GM23338 (cell line): Measurements from ENCODE around the gene CRISPLD2.

Experiments
- CREB1 ChIP-seq: fragments of 250-450 bp; sonication (Bioruptor Pico); IDR thresholded peaks from 2 replicates; pipeline ENCODE4 v1.5.0; 2020; ENCODE audit warnings: low read depth, mild to moderate bottlenecking, moderate library complexity
- CTCF ChIP-seq, 2 experiments: fragments of 200-600 bp in 1 of 2; sonication (generic) in 1 of 2; conservative IDR thresholded peaks; 2 replicates each; pipeline versions ENCODE4 v1.5.1 to v1.6.1; 2016 to 2017; ENCODE audit warnings: antibody characterized with exemption in 2 of 2, low read depth in 2 of 2, mild to moderate bottlenecking in 2 of 2, moderate library complexity in 1 of 2
- ETS1 ChIP-seq: IDR thresholded peaks from 2 replicates; pipeline ENCODE4 v1.6.1; 2016; ENCODE audit warnings: antibody characterized with exemption
- EZH2 ChIP-seq: fragments of 200-600 bp; sonication (generic); IDR thresholded peaks from one replicate; pipeline ENCODE4 v1.8.0; 2017; ENCODE audit warnings: antibody characterized with exemption, mild to moderate bottlenecking, low read depth; ENCODE audit not compliant: unreplicated experiment
- EZH2phosphoT487 ChIP-seq: fragments of 200-600 bp; sonication (generic); IDR thresholded peaks from one replicate; pipeline ENCODE4 v1.8.1; 2018; ENCODE audit warnings: antibody characterized with exemption; ENCODE audit not compliant: unreplicated experiment
- JUNB ChIP-seq: IDR thresholded peaks from one replicate; pipeline ENCODE4 v1.6.1; 2016; ENCODE audit warnings: antibody characterized with exemption; ENCODE audit not compliant: unreplicated experiment
- POLR2AphosphoS5 ChIP-seq: IDR thresholded peaks from 2 replicates; pipeline ENCODE4 v1.6.1; 2016; ENCODE audit warnings: antibody characterized with exemption, low read depth
- REST ChIP-seq: IDR thresholded peaks from one replicate; pipeline ENCODE4 v1.6.1; 2018; ENCODE audit warnings: antibody characterized with exemption; ENCODE audit not compliant: unreplicated experiment
- STAT1 ChIP-seq: IDR thresholded peaks from one replicate; pipeline ENCODE4 v1.6.1; 2016; ENCODE audit warnings: antibody characterized with exemption; ENCODE audit not compliant: unreplicated experiment
- ZNF331 ChIP-seq: fragments of 250-450 bp; sonication (Bioruptor Pico); IDR thresholded peaks from 2 replicates; pipeline ENCODE4 v1.5.0; 2020; ENCODE audit warnings: low read depth, mild to moderate bottlenecking, moderate library complexity
- ZNF462 ChIP-seq: fragments of 250-450 bp; sonication (Bioruptor Pico); IDR thresholded peaks from 2 replicates; pipeline ENCODE4 v1.5.0; 2020; ENCODE audit warnings: mild to moderate bottlenecking, moderate library complexity

- TF ChIP-seq EZH2phosphoT487 (no peak), CTCF (conservative IDR thresholded peaks at IDR 0.05; ENCODE audit: low read depth in 2 of 2) (no peak), REST (no peak), POLR2AphosphoS5 (no peak), EZH2 (no peak), ZNF462 (CRISPR knock-in tag) (no peak), CREB1 (no peak), ZNF331 (no peak), ETS1 (no peak), JUNB (no peak), STAT1 (no peak)
Measured at GRCh38 chr16:84806256-84806889, 13.4 kb upstream of the CRISPLD2 start.
